ENCODE measurements around the gene AGPAT2.

AGPAT2 gene

GRCh38 chr9:136690104-136690805 is 3.0 kb upstream of the AGPAT2 start:
- in situ Hi-C loops (cut with MboI; ENCODE audit: low sequenced_read_pairs), result no loop called here

- in situ Hi-C loops (cut with MboI; ENCODE audit: low sequenced_read_pairs), result no loop called here
Measured at GRCh38 chr9:136689108-136689460, 1.8 kb upstream of the AGPAT2 start.

- in situ Hi-C loops (cut with MboI; ENCODE audit: low sequenced_read_pairs), result no loop called here
Measured at GRCh38 chr9:136688274-136689107, 1.2 kb upstream of the AGPAT2 start.

- in situ Hi-C loops (cut with MboI; ENCODE audit: low sequenced_read_pairs), result no loop called here
Measured at GRCh38 chr9:136687721-136688223, 515 bp upstream of the AGPAT2 start.

GRCh38 chr9:136686534-136686793 is 793 bp downstream of the AGPAT2 start:
- in situ Hi-C loops (cut with MboI; ENCODE audit: low sequenced_read_pairs), result no loop called here

GRCh38 chr9:136685790-136686533 is 1.3 kb downstream of the AGPAT2 start:
- in situ Hi-C loops (cut with MboI; ENCODE audit: low sequenced_read_pairs), result no loop called here

GRCh38 chr9:136685216-136685615 is 2.0 kb downstream of the AGPAT2 start:
- in situ Hi-C loops (cut with MboI; ENCODE audit: low sequenced_read_pairs), result no loop called here

GRCh38 chr9:136684799-136685198 is 2.5 kb downstream of the AGPAT2 start:
- in situ Hi-C loops (cut with MboI; ENCODE audit: low sequenced_read_pairs), result no loop called here

GRCh38 chr9:136684339-136684738 is 2.9 kb downstream of the AGPAT2 start:
- in situ Hi-C loops (cut with MboI; ENCODE audit: low sequenced_read_pairs), result no loop called here

- in situ Hi-C loops (cut with MboI; ENCODE audit: low sequenced_read_pairs), result no loop called here
Measured at GRCh38 chr9:136683755-136684154, 3.5 kb downstream of the AGPAT2 start.

GRCh38 chr9:136683173-136683745 is 4.0 kb downstream of the AGPAT2 start:
- in situ Hi-C loops (cut with MboI; ENCODE audit: low sequenced_read_pairs), result no loop called here

GRCh38 chr9:136682710-136683109 is 4.5 kb downstream of the AGPAT2 start:
- in situ Hi-C loops (cut with MboI; ENCODE audit: low sequenced_read_pairs), result no loop called here

- in situ Hi-C loops (cut with MboI; ENCODE audit: low sequenced_read_pairs), result no loop called here
Measured at GRCh38 chr9:136681945-136682699, 5.1 kb downstream of the AGPAT2 start.

- in situ Hi-C loops (cut with MboI; ENCODE audit: low sequenced_read_pairs), result no loop called here
Measured at GRCh38 chr9:136681029-136681428, 6.2 kb downstream of the AGPAT2 start.

GRCh38 chr9:136679431-136679941 is 7.8 kb downstream of the AGPAT2 start:
- in situ Hi-C loops (cut with MboI; ENCODE audit: low sequenced_read_pairs), result no loop called here

GRCh38 chr9:136678624-136679023 is 8.6 kb downstream of the AGPAT2 start:
- in situ Hi-C loops (cut with MboI; ENCODE audit: low sequenced_read_pairs), result no loop called here

- in situ Hi-C loops (cut with MboI; ENCODE audit: low sequenced_read_pairs), result no loop called here
Measured at GRCh38 chr9:136678034-136678433, 9.2 kb downstream of the AGPAT2 start.

- in situ Hi-C loops (cut with MboI; ENCODE audit: low sequenced_read_pairs), result no loop called here
Measured at GRCh38 chr9:136676920-136677686, 10.2 kb downstream of the AGPAT2 start.

GRCh38 chr9:136676297-136676794 is 10.9 kb downstream of the AGPAT2 start:
- in situ Hi-C loops (cut with MboI; ENCODE audit: low sequenced_read_pairs), result no loop called here

All from HL-60/S4 (cell line).